K562 (cell line): ENCODE results near the gene IGSF9. TPM values are rescaled to one million over a fixed set of nuclear protein-coding genes. Genes with fewer than 3 reads are reported as not detected.

Experiments used
- CTCFL ChIP-seq: IDR thresholded peaks from 2 replicates; pipeline ENCODE4 v1.6.1; 2011; ENCODE audit warnings: borderline replicate concordance, low read depth, mild to moderate bottlenecking, moderate library complexity, low read length; ENCODE audit not compliant: insufficient read depth, poor library complexity, severe bottlenecking
- CUX1 ChIP-seq: fragments of 200-800 bp; sonication (Bioruptor generic); IDR thresholded peaks from 2 replicates; pipeline ENCODE4 v1.6.1; 2016; ENCODE audit warnings: missing genetic modification characterization, missing compliant biosample characterization
- EGR1 ChIP-seq: fragments of 450-650 bp; conservative IDR thresholded peaks from 2 replicates; pipeline ENCODE4 v1.6.1; 2017; ENCODE audit warnings: mild to moderate bottlenecking
- GTF2F1 ChIP-seq: IDR thresholded peaks from 2 replicates; pipeline ENCODE4 v1.6.1; 2011; ENCODE audit warnings: low read depth, low read length, improper control_type of control experiment
- GTF3C2 ChIP-seq: IDR thresholded peaks from 3 replicates; pipeline ENCODE4 v1.6.1; 2011; ENCODE audit warnings: borderline replicate concordance, mild to moderate bottlenecking, moderate library complexity; ENCODE audit not compliant: insufficient read length; ENCODE audit errors: extremely low read depth
- HDAC2 ChIP-seq: fragments of 450-650 bp; IDR thresholded peaks from 2 replicates; pipeline ENCODE4 v1.6.1; 2016; ENCODE audit warnings: mild to moderate bottlenecking
- HMGN3 ChIP-seq: IDR thresholded peaks from 2 replicates; pipeline ENCODE4 v1.6.1; 2011; ENCODE audit warnings: borderline replicate concordance, low read depth, mild to moderate bottlenecking, mixed read lengths, low read length; ENCODE audit not compliant: insufficient read length; ENCODE audit errors: extremely low read depth
- HSF4 ChIP-seq: fragments of 250-450 bp; sonication (Bioruptor Pico); IDR thresholded peaks from 2 replicates; pipeline ENCODE4 v2.1.2; 2022; ENCODE audit warnings: mild to moderate bottlenecking, moderate library complexity, borderline replicate concordance
- PML ChIP-seq: IDR thresholded peaks from 2 replicates; pipeline ENCODE4 v1.6.1; 2012; ENCODE audit warnings: low read length, inconsistent platforms
- PTRF ChIP-seq: fragments of 450-650 bp; IDR thresholded peaks from 2 replicates; pipeline ENCODE4 v1.6.1; 2016; ENCODE audit warnings: mild to moderate bottlenecking, missing genetic modification characterization, missing compliant biosample characterization
- RBM22 ChIP-seq: fragments of 200-400 bp; formaldehyde crosslinking; IDR thresholded peaks from 2 replicates; pipeline ENCODE4 v1.6.1; 2018; ENCODE audit warnings: low read length, low read depth; ENCODE audit not compliant: poor library complexity, severe bottlenecking
- ZBTB1 ChIP-seq: sonication (generic); formaldehyde crosslinking; IDR thresholded peaks from 2 replicates; pipeline ENCODE4 v1.8.1; 2023; ENCODE audit warnings: missing genetic modification reagents, low read depth, mild to moderate bottlenecking, borderline replicate concordance
- ZEB2 ChIP-seq: fragments of 450-650 bp; IDR thresholded peaks from 2 replicates; pipeline ENCODE4 v1.6.1; 2016
- ZNF175 ChIP-seq: fragments of 200-800 bp; sonication (Bioruptor generic); IDR thresholded peaks from 2 replicates; pipeline ENCODE4 v1.6.1; 2016; ENCODE audit warnings: low read depth, mild to moderate bottlenecking, missing genetic modification characterization, missing compliant biosample characterization
- ZNF311 ChIP-seq: fragments of 250-450 bp; sonication (Bioruptor Pico); IDR thresholded peaks from 2 replicates; pipeline ENCODE4 v1.4.0; 2020; ENCODE audit warnings: mild to moderate bottlenecking, moderate library complexity
- ZNF707 ChIP-seq: fragments of 250-450 bp; sonication (Bioruptor Pico); conservative IDR thresholded peaks from 2 replicates; pipeline ENCODE4 v1.8.0; 2022; ENCODE audit warnings: inconsistent platforms, mild to moderate bottlenecking, moderate library complexity
- ZNF780A ChIP-seq: fragments of 250-450 bp; sonication (Bioruptor Pico); IDR thresholded peaks from 2 replicates; pipeline ENCODE4 v1.5.0; 2021; ENCODE audit warnings: mild to moderate bottlenecking
- polyA plus RNA-seq, 8 experiments: library from polyadenylated mRNA; depleted of rRNA in 4 of 8; stranded (reverse) in 5 of 8; unstranded in 3 of 8; fragments of >200 nt; fragmentation: Nextera tagmentation in 2 of 8; fragmentation: Illumina TruSeq in 1 of 8; extraction: Ambion mirVana in 2 of 8; extraction: Trizol in 1 of 8; gene quantifications; 2 replicates each; pipeline versions ENCODE4 v1.2.1 to v1.2.3, GENCODE V29; 2011 to 2014; ENCODE audit warnings: inconsistent platforms in 1 of 8, missing spikeins in 1 of 8
- total RNA-seq, 7 experiments: library from RNA; depleted of rRNA in 6 of 7; stranded (reverse); fragments of >200 nt in 6 of 7; fragmentation: Illumina TruSeq in 2 of 7; extraction: Trizol in 2 of 7; gene quantifications; 2 replicates each; pipeline versions ENCODE4 v1.2.1 to v1.2.3, GENCODE V29; 2011 to 2021; ENCODE audit warnings: low replicate concordance in 1 of 7

IGSF9 gene
- total and polyA plus RNA-seq, 9 of the 15 experiments (the other 6 are each of a cell fraction or from before 2014, with no cell fraction given), result 0.03 to 0.29 (median 0.07) TPM; not detected in 1

GRCh38 chr1:159924025-159924790 lies 21.2 kb downstream of the IGSF9 start (continued):
- no peak for TF ChIP-seq GTF3C2
- peak; percentile 95 for TF ChIP-seq ZBTB1 (CRISPR knock-in tag)
- TF ChIP-seq RBM22, result peak; percentile 91
- TF ChIP-seq ZEB2, result peak; percentile 76
- no peak for TF ChIP-seq CUX1
- TF ChIP-seq EGR1, result peak; percentile 88
- TF ChIP-seq GTF2F1, result no peak
- no peak for TF ChIP-seq ZNF311 (CRISPR knock-in tag)
- TF ChIP-seq CTCFL, result peak; percentile 37
- no peak for TF ChIP-seq HDAC2
- TF ChIP-seq ZNF707, result no peak
- no peak for TF ChIP-seq ZNF780A (CRISPR knock-in tag)
- no peak for TF ChIP-seq HSF4 (CRISPR knock-in tag)
- TF ChIP-seq PTRF (tag), result no peak
- peak; percentile 98 for TF ChIP-seq HMGN3
- TF ChIP-seq PML, result no peak; the same call in 1 of the 2 replicates
- TF ChIP-seq ZNF175, result no peak; the same call in 1 of the 2 replicates
